GM21515 (cell line): ENCODE results near the gene PFKFB4.
"Not testable (repeated sequence)": the region's sequence is repeated elsewhere in the genome, so short reads cannot be mapped to it uniquely, and the experiment has no call there.

Experiments
- ATAC-seq: cut with Tn5 transposase; IDR thresholded peaks from one replicate; pipeline ENCODE4 v1.9.1; 2021; ENCODE audit not compliant: unreplicated experiment

The PFKFB4 gene

GRCh38 chr3:48535578-48535977 is 21.0 kb downstream of the PFKFB4 start:
- ATAC-seq: no peak

GRCh38 chr3:48532977-48533337 is 23.6 kb downstream of the PFKFB4 start:
- ATAC-seq: no peak

GRCh38 chr3:48532271-48532976 is 24.2 kb downstream of the PFKFB4 start:
- no peak for ATAC-seq

GRCh38 chr3:48530701-48531100 is 25.9 kb downstream of the PFKFB4 start:
- not testable (repeated sequence) for ATAC-seq

- ATAC-seq: no peak
These were observed 27.8 kb downstream of the PFKFB4 start for GRCh38 chr3:48528754-48529153.

- ATAC-seq: no peak
These were observed 28.6 kb downstream of the PFKFB4 start for GRCh38 chr3:48528048-48528447.

GRCh38 chr3:48524970-48525369 is 31.6 kb downstream of the PFKFB4 start:
- no peak for ATAC-seq

GRCh38 chr3:48521635-48522034 is 35.0 kb downstream of the PFKFB4 start:
- ATAC-seq: no peak

GRCh38 chr3:48519277-48519643 is 37.3 kb downstream of the PFKFB4 start:
- ATAC-seq: no peak

- ATAC-seq: no peak
These were observed 37.8 kb downstream of the PFKFB4 start for GRCh38 chr3:48518638-48519276.

GRCh38 chr3:48518069-48518468 is 38.5 kb downstream of the PFKFB4 start:
- ATAC-seq: no peak

GRCh38 chr3:48516571-48516970 is 40.0 kb downstream of the PFKFB4 start:
- no peak for ATAC-seq

- ATAC-seq: no peak
These were observed 42.0 kb downstream of the PFKFB4 start for GRCh38 chr3:48514431-48515227.

- no peak for ATAC-seq
These were observed 45.1 kb downstream of the PFKFB4 start for GRCh38 chr3:48511551-48511950.

- peak; percentile 45 for ATAC-seq
These were observed 49.1 kb downstream of the PFKFB4 start for GRCh38 chr3:48507256-48508061.

- ATAC-seq: no peak
These were observed 50.6 kb downstream of the PFKFB4 start for GRCh38 chr3:48505968-48506504.

- ATAC-seq: no peak
These were observed 51.5 kb downstream of the PFKFB4 start for GRCh38 chr3:48505146-48505545.

GRCh38 chr3:48504051-48504946 is 52.3 kb downstream of the PFKFB4 start, which contains the start of gene SHISA5:
TSS of gene SHISA5 (minus strand) at chr3:48504174. CDS start at chr3:48504094, 80 bp downstream.
- ATAC-seq: no peak

- no peak for ATAC-seq
These were observed 53.1 kb downstream of the PFKFB4 start for GRCh38 chr3:48503401-48504050.
